ENCODE data around the gene ARHGEF28. TPM values are rescaled to one million over a fixed set of nuclear protein-coding genes. Genes with fewer than 3 reads are reported as not detected.

Gene ARHGEF28
- total RNA-seq, 4 donors from 2014 or later: 30.9 to 54.7 (median 36.2) TPM

GRCh38 chr5:73757416-73757815 is 131.4 kb downstream of the ARHGEF28 start:
- TF ChIP-seq, protein P1, sequence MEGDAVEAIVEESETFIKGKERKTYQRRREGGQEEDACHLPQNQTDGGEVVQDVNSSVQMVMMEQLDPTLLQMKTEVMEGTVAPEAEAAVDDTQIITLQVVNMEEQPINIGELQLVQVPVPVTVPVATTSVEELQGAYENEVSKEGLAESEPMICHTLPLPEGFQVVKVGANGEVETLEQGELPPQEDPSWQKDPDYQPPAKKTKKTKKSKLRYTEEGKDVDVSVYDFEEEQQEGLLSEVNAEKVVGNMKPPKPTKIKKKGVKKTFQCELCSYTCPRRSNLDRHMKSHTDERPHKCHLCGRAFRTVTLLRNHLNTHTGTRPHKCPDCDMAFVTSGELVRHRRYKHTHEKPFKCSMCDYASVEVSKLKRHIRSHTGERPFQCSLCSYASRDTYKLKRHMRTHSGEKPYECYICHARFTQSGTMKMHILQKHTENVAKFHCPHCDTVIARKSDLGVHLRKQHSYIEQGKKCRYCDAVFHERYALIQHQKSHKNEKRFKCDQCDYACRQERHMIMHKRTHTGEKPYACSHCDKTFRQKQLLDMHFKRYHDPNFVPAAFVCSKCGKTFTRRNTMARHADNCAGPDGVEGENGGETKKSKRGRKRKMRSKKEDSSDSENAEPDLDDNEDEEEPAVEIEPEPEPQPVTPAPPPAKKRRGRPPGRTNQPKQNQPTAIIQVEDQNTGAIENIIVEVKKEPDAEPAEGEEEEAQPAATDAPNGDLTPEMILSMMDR (IDR thresholded peaks at IDR 0.05): no peak
- TF ChIP-seq POLR2A (IDR thresholded peaks at IDR 0.05): no peak
- DNase-seq (ENCODE audit: low spot score in 2 of 2): no peak
- H3K4me3 ChIP-seq (ENCODE audit: low read depth, poor library complexity, severe bottlenecking): no peak overlapping the region
- intact Hi-C loops (cut with DNase I; ENCODE audit: low total_unique reads): no loop called here
- 68 to 77% methylated on average over 1 of the region's 1 CpG for WGBS, 2 donors

GRCh38 chr5:73759771-73760170 is 133.8 kb downstream of the ARHGEF28 start:
- intact Hi-C loops (cut with DNase I; ENCODE audit: low total_unique reads): no loop called here
- 77 to 88% methylated on average over 1 of the region's 1 CpG for WGBS, 2 donors
- no peak for DNase-seq (ENCODE audit: low spot score in 2 of 2)
- no peak overlapping the region for H3K4me3 ChIP-seq (ENCODE audit: low read depth, poor library complexity, severe bottlenecking)
- no peak for TF ChIP-seq POLR2A (IDR thresholded peaks at IDR 0.05)
- TF ChIP-seq, protein P1 (IDR thresholded peaks at IDR 0.05): no peak

DNA sequence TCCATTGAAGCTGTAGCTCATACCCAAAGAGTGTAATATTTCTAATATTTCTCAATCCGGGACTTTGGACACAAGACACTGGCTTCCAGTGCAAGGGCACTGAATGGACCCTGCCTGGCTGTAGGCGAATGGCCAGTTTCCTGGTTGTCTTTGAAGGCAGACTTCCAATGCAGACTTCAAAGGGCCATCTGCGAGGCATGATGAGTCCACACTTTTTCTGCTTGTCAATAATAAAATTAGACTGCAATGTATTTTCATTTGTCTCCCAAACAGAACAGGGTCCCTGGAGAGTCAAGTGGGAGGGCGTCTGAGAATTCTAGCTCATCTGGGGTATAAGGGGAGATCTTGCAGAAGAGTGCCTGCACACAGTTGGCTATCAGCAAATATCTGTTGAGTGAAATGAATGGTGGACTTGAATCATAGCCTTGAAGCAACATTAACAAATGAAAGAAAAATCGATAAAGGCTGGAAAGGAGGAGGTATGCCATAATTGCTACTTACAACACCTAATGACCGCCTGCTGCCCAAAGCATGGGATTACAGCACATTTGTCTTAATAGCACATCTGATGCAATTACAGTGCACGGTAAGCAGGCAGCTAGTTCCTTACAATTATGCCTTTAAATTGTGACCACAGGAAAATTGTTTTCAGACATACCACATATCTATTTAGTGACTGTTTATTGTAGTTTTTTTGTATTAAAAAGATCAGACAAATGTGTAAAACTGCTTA is 137.5 kb downstream of the ARHGEF28 start:
- DNase-seq (ENCODE audit: low spot score in 2 of 2): no peak
- intact Hi-C loops (cut with DNase I; ENCODE audit: low total_unique reads): no loop called here
- 81 to 85% methylated on average over 7 of the region's 7 CpGs for WGBS, 2 donors
- H3K4me3 ChIP-seq (ENCODE audit: low read depth, poor library complexity, severe bottlenecking): no peak overlapping the region
- TF ChIP-seq, protein P1 (IDR thresholded peaks at IDR 0.05): no peak
- no peak for TF ChIP-seq POLR2A (IDR thresholded peaks at IDR 0.05)

- H3K4me3 ChIP-seq (ENCODE audit: low read depth, poor library complexity, severe bottlenecking): no peak overlapping the region
- WGBS, 2 donors: 85 to 98% methylated on average over 2 of the region's 2 CpGs
- intact Hi-C loops (cut with DNase I; ENCODE audit: low total_unique reads): no loop called here
- TF ChIP-seq, protein P1 (IDR thresholded peaks at IDR 0.05): no peak
- no peak for TF ChIP-seq POLR2A (IDR thresholded peaks at IDR 0.05)
- DNase-seq (ENCODE audit: low spot score in 2 of 2): no peak
Measured at GRCh38 chr5:73764586-73764985, 138.6 kb downstream of the ARHGEF28 start.

DNA sequence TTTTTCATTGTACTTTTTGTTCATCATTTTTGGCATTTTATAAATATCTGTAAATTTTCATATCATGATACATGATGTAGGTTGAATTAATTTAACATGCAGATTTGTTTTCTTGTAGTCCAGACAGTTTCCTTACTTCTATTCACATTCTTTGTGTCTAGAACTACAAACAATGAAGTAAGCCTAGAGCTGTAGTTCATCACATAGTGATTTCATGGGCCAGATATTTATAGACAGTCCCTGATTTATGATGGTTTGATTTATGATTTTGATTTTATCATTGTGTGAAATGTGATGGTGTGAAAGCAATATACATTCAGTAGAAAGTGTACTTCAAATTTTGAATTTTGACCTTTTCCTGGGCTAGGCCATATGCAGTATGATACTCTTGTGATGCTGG is 139.0 kb downstream of the ARHGEF28 start:
- TF ChIP-seq POLR2A (IDR thresholded peaks at IDR 0.05): no peak
- TF ChIP-seq, protein P1 (IDR thresholded peaks at IDR 0.05): no peak
- H3K4me3 ChIP-seq (ENCODE audit: low read depth, poor library complexity, severe bottlenecking): no peak overlapping the region
- intact Hi-C loops (cut with DNase I; ENCODE audit: low total_unique reads): no loop called here
- DNase-seq (ENCODE audit: low spot score in 2 of 2): no peak

DNA sequence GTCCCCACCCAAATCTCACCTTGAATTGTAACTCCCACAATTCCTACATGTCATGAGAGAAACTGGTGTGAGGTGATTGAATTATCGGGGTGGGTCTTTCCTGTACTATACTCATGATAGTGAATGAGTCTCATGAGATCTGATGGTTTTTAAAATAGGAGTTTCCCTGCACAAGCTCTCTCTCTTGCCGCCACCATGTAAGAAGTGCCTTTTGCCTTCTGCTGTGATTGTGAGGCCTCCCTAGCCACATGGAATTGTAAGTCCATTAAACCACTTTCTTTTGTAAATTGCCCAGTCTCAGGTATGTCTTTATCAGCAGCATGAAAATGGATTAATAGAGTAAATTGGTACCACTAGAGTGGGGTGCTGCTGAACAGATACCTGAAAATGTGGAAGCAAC is 140.9 kb downstream of the ARHGEF28 start:
- WGBS, 2 donors: 96 to 98% methylated on average over 2 of the region's 2 CpGs
- DNase-seq (ENCODE audit: low spot score in 2 of 2): no peak
- no peak for TF ChIP-seq POLR2A (IDR thresholded peaks at IDR 0.05)
- TF ChIP-seq, protein P1 (IDR thresholded peaks at IDR 0.05): no peak
- H3K4me3 ChIP-seq (ENCODE audit: low read depth, poor library complexity, severe bottlenecking): no peak overlapping the region
- intact Hi-C loops (cut with DNase I; ENCODE audit: low total_unique reads): no loop called here
